COLO829 (cell line): Measurements from ENCODE around the gene ZNF287.
A peak's percentile ranks its signal among the peaks of the same experiment; 100 is the strongest.
"Not testable (repeated sequence)": the region's sequence is repeated elsewhere in the genome, so short reads cannot be mapped to it uniquely, and the experiment has no call there.

Source experiments
- DNase-seq: peaks from one replicate; pipeline ENCODE4 v3.0.0; 2012; ENCODE audit warnings: low spot score

ZNF287 gene

GRCh38 chr17:16568541-16569357 lies at the start of gene ZNF287:
TSS of gene ZNF287 (minus strand) at chr17:16569204. CDS start at chr17:16567731, 1,473 bp downstream.
- DNase-seq = peak; percentile 75

- no peak for DNase-seq
These were observed 48.6 kb upstream of the ZNF287 start for GRCh38 chr17:16617481-16618060.

- no peak for DNase-seq
These were observed 30.5 kb upstream of the ZNF287 start for GRCh38 chr17:16599537-16599936.

GRCh38 chr17:16593356-16594102 lies 24.5 kb upstream of the ZNF287 start:
- DNase-seq = no peak

GRCh38 chr17:16589097-16589969 lies 20.3 kb upstream of the ZNF287 start:
- peak; percentile 94 for DNase-seq

GRCh38 chr17:16585796-16586195 lies 16.8 kb upstream of the ZNF287 start:
- no peak for DNase-seq

- DNase-seq = peak; percentile 63
These were observed 15.4 kb upstream of the ZNF287 start for GRCh38 chr17:16584273-16584995.

- DNase-seq = no peak
These were observed 14.8 kb upstream of the ZNF287 start for GRCh38 chr17:16583781-16584180.

- no peak for DNase-seq
These were observed 4.5 kb upstream of the ZNF287 start for GRCh38 chr17:16573466-16573865.

GRCh38 chr17:16569358-16569712 lies 331 bp upstream of the ZNF287 start:
- no peak for DNase-seq

- DNase-seq = no peak
These were observed 16.4 kb downstream of the ZNF287 start for GRCh38 chr17:16552637-16553045.

- no peak for DNase-seq
These were observed 16.9 kb downstream of the ZNF287 start for GRCh38 chr17:16551878-16552636.

GRCh38 chr17:16537130-16537458 lies 31.9 kb downstream of the ZNF287 start:
- DNase-seq = no peak

- DNase-seq = no peak
These were observed 34.8 kb downstream of the ZNF287 start for GRCh38 chr17:16534236-16534635.

GRCh38 chr17:16529906-16530305 lies 39.1 kb downstream of the ZNF287 start:
- no peak for DNase-seq

GRCh38 chr17:16527298-16527697 lies 41.7 kb downstream of the ZNF287 start:
- DNase-seq = no peak

GRCh38 chr17:16525556-16525955 lies 43.4 kb downstream of the ZNF287 start:
- DNase-seq = not testable (repeated sequence)

GRCh38 chr17:16521070-16521727 lies 47.8 kb downstream of the ZNF287 start:
- peak; percentile 90 for DNase-seq

- no peak for DNase-seq
These were observed 50.0 kb downstream of the ZNF287 start for GRCh38 chr17:16519021-16519420.

- DNase-seq = no peak
These were observed 51.5 kb downstream of the ZNF287 start for GRCh38 chr17:16517477-16517876.
